ENCODE data around the gene MPRIP.
"Not testable (repeated sequence)": the region's sequence is repeated elsewhere in the genome, so short reads cannot be mapped to it uniquely, and the experiment has no call there.

Gene MPRIP

GRCh38 chr17:17189559-17189958 lies 147.3 kb downstream of the MPRIP start:
- no peak for DNase-seq

DNA sequence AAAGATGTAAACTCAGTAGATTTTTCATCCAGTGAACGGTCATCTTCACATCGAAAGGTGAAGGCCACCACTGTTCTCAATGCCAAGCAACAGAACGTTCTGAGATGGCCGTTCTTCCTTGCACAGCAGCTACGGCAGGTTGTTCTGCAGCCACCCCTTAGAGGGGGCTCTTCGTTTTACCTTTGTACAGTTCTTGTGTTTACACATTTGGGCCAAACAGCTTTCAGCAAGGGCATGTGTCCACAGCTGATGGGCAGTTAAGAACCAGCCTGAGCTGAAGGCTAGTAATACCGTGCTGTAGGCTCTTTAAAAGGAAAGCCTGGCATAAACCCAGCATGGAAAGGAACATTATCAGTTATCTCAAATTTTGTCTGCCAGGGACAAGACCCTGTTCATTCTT lies 147.9 kb downstream of the MPRIP start:
- DNase-seq = no peak

GRCh38 chr17:17191346-17191792 lies 149.1 kb downstream of the MPRIP start:
- peak; percentile 93 for DNase-seq

DNA sequence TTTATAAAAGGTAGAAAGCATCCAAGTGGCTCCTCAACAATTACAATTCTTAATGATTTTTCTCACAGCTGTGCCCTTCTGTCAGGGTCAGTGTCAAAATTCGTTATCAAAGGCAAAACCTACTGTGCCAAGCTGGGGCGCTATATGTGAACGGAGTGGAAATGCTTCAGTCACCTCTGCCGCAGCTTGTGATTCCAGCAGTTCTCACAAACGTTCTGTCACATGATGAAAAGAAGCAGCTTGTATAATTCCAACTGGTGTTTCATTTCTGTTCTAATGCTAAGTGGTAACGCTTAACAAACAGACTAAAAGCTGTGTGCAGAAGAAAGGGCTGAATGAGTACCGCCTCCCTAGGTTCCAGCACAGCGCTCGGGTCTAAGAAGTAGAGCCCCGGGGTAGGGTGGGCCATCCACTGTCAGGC lies 149.7 kb downstream of the MPRIP start:
- DNase-seq = no peak

DNA sequence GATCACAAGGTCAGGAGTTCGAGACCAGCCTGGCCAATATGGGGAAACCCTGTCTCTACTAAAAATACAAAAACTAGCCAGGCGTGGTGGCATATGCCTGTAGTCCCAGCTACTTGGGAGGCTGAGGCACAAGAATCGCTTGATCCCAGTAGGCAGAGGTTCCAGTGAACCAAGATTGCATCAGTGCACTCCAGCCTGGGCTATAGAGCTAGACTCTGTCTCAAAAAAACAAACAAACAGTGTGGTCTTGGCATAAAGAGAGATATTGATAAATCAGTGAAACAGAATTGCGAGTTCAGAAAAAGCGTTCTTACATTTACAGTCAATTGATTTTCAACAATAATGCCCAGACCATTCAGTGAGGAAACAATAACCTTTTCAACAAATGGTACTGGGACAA lies 153.2 kb downstream of the MPRIP start:
- not testable (repeated sequence) for DNase-seq

DNA sequence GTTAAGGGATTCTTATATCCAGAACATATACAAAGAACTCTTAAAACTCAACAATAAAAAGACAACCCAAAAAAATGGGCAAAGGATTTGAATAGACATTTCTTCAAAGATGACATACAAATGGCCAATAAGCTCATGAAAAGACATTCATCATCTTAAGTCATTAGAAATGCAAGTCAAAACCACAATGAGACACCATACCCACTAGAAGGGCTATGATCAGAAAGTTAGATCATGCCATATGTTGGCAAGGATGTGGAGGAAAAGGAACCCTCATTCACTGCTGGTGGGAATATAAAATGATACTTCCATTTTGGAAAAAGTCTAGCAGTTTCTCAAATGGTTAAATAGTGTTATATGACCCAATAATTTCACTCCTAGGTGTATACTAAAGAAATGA lies 154.5 kb downstream of the MPRIP start:
- DNase-seq = peak; percentile 20

- DNase-seq = no peak
Observed at GRCh38 chr17:17198281-17198680, 156.0 kb downstream of the MPRIP start.

DNA sequence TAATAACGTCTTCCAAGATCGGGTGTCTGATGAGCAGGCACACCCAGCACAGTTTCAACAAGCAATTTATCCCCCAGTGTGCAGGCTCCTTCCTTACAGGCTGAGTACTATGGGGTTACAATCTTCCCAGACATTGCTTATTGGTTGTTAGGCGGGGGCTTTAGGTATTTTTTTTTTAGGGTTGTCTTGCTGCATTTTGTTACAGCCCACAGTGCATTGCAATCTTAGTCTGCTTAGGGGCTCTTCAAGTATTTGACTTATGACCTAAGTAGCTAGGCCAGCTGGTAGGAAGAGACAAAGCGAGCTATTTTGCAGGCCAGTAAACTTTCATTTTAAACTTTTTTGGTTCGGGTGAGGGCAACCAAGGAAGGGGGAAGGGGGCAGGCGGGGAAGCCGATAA lies 158.1 kb downstream of the MPRIP start:
- DNase-seq = no peak

- DNase-seq = no peak
Observed at GRCh38 chr17:17200831-17201230, 158.6 kb downstream of the MPRIP start.

- DNase-seq = no peak
Observed at GRCh38 chr17:17201271-17201670, 159.0 kb downstream of the MPRIP start.

DNA sequence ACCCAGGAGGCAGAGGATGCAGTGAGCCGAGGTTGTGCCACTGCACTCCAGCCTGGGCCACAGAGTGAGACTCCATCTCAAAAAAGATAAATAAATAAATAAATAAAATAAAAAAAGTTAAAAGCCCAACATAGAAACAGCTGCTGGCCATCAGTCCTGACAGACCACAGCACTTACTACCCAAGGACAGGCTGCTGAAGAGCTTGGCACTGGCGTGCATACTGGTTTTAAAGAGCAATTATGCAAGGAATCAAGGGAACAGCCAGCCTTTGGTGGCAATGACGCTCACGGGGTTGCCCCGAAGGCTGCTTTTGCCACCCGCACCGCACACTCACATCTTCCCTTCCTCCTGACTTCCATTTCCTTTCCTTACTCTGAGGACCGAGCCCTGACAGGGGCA lies 159.7 kb downstream of the MPRIP start:
- no peak for DNase-seq

- no peak for DNase-seq
Observed at GRCh38 chr17:17203173-17203730, 161.0 kb downstream of the MPRIP start.

- no peak for DNase-seq
Observed at GRCh38 chr17:17204041-17204591, 161.9 kb downstream of the MPRIP start.

- no peak for DNase-seq
Observed at GRCh38 chr17:17204635-17205231, 162.5 kb downstream of the MPRIP start.

DNA sequence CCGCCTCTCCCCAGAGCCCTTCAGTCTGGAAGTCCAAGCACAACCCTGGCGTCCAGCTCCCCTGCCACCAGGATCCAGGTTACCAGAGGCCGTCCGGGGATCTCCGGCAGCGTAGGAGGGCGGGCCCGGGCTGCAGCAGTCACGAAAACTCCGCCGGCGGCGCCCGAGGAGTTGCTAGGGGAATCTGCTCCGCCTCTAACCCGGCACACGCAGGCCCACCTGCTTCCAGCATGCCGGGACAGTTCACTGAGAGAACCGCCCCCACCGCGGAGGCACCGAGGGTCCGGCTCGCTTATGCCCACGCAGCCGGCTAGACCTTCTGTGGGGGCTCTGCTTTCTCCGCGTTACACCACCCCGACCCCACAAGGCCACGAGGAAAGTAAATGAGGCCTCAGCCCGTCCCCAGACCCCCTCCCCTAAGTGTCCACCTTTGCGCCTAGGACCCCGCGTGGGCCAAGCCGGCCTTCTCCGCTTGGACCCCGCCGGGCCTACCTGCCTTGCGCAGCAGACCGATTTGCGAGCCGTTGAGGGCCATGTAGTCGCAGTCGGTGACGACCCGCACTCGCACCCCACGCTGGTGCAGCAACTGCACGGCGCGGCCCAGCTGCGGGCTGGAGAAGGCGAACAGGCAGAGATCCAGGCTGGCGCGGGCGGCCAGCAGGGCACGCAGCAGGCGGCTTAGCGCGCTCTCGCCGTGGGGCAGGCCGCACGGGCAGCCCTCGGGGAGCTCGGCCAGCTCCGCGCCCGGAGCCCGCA lies 163.3 kb downstream of the MPRIP start:
- DNase-seq = peak; percentile 17

- DNase-seq = peak; percentile 30
Observed at GRCh38 chr17:17206124-17206912, 164.1 kb downstream of the MPRIP start, which contains the start of gene PLD6. Gene PLD6, minus strand, starts transcription at chr17:17206333. Its CDS starts 47 bp downstream, at chr17:17206286.

- no peak for DNase-seq
Observed at GRCh38 chr17:17206913-17207335, 164.7 kb downstream of the MPRIP start.

- DNase-seq = no peak
Observed at GRCh38 chr17:17207998-17208397, 165.7 kb downstream of the MPRIP start.

DNA sequence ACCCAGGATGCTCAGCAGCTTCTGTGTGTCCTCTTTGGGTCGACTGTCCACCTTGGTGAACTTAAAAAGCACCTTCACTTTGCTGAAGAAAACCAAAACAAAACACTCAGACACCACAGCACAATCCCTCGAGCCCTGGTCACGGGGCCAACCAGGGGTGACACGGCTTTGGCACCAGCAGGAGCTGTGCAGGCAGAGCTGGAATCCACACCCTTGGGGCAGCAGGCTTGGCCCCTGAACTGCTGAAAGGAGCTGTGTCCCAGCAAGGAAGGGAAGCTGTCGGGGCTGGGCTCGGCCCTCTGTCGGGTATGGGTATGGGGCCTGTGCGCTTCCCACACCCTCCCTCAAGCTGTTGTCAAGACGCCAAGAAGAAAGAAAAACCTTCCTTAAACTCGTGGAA lies 171.5 kb downstream of the MPRIP start:
- DNase-seq = no peak

DNA sequence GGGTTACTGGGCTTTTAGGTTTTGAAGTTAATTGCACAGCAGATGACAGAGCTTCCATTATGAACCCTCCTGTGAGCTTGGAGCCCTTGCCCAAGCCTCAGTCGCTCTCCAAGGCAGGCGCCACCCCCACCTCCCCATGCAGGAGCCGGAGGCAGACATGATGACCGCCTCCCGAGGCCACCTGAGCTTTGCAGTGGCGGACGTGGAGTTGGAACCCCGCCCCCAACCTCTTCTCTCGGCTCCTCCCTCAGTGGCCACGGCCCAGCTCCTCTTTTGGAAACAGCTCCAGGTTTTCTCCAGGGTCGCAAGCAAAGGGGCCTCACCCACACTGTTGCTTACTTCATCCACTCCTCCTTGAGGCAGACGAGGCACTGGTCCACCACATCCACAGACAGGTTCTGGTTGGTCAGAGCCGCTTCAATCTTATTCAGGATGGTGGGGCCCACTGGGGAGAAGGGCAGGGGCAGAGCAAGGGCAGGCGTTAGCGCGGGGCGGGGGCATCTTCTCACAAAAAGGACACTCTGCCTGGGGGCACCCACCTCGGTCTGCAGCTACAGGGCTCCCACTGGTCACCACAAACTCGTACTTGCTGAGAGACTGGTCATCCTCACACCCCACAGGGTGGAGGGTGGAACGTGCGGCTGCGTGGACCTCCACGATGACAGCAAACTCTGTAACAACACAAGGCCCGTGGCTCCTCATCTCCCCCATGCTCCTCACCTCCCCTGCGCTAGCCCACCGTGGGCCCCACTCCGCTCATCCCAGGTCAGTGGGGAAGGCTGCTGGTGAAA lies 172.6 kb downstream of the MPRIP start:
- DNase-seq = no peak

DNA sequence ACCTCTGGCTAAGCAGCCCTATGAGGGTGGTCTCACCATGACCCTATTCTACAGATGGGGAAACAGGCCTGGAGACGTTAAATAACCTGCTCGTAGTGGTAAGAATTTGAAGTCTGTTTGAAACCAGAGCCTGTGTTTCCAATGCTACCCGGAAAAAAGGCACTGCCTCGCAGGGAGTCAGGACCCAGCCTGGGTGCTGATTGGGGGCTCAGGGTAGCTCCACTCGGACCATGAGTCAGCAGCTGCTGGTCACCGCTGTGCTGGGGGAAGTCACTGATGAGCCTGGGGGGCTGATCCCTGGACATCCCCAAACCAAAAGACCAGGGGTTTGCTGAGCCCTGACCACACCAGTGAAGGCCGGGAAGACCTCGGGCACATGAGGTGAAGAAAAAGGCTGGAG lies 173.3 kb downstream of the MPRIP start:
- DNase-seq = no peak

DNA sequence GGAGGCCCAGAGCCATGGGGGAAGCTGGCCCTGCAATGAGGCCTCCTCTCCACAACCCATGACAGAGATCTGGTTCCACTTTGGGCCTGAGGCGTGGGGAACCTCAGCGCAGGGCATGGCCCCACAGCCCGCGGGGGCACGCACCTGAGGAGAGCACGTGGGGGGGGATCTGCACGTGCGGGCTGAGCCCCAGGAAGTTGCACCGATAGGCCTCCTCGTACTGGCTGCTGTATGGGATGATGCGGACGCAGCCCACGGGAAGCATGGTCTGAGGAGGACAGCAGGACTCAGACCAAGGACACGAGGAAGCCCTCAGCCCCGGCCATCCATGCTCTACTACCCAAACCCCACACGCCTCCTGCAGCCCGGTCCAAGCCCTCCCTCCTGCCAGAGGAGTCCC lies 174.0 kb downstream of the MPRIP start:
- no peak for DNase-seq

Measured in fibroblast of skin of back (primary cell).